ENCODE measurements around the gene H19.
A peak's percentile ranks its signal among the peaks of the same experiment; 100 is the strongest.

Gene H19

DNA sequence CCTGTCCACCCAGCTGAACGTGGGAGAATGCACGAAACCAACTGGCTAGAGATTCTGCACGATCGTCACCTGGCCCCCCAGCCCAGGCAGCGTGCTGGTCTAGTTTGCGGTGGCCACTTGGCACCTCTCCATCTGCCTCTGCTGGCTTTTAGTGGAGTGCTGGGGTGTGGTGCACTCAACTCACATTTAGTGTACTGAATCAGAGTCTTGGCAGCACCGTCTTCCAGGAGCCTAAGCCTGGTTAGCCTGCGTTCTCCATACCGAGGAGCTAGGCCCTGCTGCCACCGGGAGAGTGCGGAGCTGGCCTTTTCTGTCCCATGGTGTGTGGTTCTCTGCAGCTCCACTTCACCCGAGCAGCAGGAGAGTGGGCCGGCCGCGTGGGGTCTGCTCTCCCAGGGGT is 47.7 kb downstream of the H19 start:
- DNase-seq (ENCODE audit: low read depth), result no peak
- TF ChIP-seq, protein P1, sequence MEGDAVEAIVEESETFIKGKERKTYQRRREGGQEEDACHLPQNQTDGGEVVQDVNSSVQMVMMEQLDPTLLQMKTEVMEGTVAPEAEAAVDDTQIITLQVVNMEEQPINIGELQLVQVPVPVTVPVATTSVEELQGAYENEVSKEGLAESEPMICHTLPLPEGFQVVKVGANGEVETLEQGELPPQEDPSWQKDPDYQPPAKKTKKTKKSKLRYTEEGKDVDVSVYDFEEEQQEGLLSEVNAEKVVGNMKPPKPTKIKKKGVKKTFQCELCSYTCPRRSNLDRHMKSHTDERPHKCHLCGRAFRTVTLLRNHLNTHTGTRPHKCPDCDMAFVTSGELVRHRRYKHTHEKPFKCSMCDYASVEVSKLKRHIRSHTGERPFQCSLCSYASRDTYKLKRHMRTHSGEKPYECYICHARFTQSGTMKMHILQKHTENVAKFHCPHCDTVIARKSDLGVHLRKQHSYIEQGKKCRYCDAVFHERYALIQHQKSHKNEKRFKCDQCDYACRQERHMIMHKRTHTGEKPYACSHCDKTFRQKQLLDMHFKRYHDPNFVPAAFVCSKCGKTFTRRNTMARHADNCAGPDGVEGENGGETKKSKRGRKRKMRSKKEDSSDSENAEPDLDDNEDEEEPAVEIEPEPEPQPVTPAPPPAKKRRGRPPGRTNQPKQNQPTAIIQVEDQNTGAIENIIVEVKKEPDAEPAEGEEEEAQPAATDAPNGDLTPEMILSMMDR (IDR thresholded peaks at IDR 0.05; ENCODE audit: control insufficient read depth, extremely low read depth, insufficient read depth), result no peak
- no peak overlapping the region for H3K4me3 ChIP-seq (ENCODE audit: low read depth, low read length)

DNA sequence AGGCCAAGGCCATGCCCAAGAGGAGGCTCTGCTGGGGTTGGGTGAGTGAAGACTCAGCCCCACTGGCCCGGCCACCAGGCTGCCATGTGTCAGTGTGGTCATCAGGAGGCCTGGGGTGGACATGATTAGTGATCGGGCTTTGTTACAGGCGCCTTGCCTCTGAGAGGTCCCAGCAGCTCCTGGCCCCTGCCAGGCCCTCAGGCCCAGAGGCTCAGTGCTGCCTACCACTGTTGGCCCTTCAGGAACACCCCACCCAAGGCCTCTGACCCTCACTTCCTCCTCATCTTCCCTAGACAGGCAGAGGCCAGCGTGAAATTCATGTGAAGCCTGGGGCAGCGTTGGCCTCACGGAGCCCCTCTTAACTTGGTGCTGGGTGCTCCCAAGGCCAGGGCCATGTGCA is 48.3 kb downstream of the H19 start:
- no peak for DNase-seq (ENCODE audit: low read depth)
- TF ChIP-seq, protein P1 (IDR thresholded peaks at IDR 0.05; ENCODE audit: control insufficient read depth, extremely low read depth, insufficient read depth), result no peak
- no peak overlapping the region for H3K4me3 ChIP-seq (ENCODE audit: low read depth, low read length)

DNA sequence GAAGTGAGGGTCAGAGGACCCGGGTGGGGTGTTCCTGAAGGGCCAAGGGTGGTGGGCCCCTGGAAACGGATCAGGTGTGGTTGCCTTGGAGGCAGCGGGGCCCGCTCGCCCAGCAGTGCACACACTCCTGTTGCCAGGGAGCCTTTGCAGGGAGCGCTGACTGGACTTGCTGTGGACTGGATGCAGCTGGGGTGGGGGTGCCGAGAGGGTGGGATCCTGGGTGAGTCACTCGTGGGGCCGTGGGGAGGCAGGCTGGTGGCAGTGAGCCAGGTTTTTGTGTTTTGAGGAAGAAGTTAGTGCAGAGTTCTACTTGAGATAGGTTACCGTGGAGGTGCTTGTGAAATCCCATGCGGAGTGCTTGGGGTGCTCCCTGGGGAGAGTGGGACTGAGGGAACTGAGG is 49.3 kb downstream of the H19 start:
- TF ChIP-seq, protein P1 (IDR thresholded peaks at IDR 0.05; ENCODE audit: control insufficient read depth, extremely low read depth, insufficient read depth), result no peak
- H3K4me3 ChIP-seq (ENCODE audit: low read depth, low read length), result 0 out of 2 replicates have a peak overlapping the region, but pooled peaks have one; percentile 21
- DNase-seq (ENCODE audit: low read depth), result no peak

DNA sequence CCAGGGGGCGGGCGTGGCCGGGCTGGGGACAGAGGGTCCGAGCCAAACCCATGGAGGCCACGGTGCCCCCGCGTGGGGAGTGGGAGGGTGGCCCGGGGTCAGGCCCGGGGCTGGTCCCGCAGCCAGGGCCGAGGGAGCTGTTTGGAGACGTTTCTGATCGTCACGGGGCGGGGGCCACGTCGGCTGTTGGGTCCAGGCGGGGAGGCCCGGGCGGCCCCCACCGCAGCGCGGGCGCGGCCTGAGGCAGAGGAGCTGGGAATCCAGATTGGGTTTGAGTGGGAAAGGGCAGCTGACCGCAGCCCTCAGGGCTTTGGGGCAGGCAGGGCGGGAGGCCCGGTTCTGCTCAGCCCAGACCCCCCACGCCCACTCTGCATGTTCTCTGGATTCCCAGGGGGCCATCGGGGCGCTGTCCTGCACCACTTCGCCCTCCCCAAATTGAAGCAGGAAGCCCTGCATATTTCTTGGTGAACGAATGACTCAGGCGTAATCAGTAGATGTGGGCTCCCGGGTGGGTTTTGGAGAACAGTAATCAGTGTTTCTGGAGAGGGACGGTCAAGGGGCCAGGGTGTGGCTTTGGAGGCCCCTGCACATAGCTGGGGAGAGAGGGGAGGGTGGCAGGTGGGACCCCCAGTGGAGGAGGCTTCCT is 49.9 kb downstream of the H19 start:
- no peak for DNase-seq (ENCODE audit: low read depth)
- no peak overlapping the region for H3K4me3 ChIP-seq (ENCODE audit: low read depth, low read length)
- TF ChIP-seq, protein P1 (IDR thresholded peaks at IDR 0.05; ENCODE audit: control insufficient read depth, extremely low read depth, insufficient read depth), result no peak

DNA sequence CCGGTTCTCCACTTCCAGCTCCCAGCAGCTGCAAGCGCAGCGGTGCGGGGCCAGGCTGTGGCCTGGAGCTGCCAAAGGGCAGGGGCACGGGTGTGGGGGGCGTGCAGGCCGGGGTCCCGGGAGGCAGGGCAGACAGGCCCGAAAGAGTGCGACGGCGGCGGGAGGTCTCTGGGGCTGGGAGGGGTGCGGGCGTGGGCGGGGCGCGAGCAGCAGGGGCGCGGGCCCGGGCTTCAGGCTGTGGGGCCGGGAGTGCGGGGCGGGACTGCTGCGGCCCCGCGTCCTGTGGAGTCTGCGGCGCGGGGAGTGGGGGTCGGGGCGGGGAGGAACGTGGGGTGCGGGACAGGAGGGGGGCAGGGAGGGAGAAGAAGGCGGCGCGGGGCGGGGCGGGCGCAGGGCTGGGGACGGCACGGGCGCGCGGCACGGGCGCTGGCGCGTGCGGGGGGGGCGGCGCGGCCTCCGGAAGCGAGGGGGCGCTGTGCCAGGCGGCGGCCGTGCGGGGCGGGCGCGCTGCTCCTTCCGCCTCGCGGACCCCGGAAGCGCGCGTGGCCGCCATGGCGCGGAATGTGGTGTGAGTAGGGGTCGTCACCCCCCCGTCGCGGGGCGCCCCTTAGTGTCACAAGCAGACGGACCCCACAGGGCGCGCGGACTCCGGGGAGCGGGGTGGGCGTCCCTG is 50.7 kb downstream of the H19 start, which contains the start of gene MRPL23:
TSS of gene MRPL23 (plus strand) at position 521 of the 673 bp plus-strand sequence. CDS start at position 552, 31 bp downstream.
- no peak within 1 kb of the TSS for H3K4me3 ChIP-seq (ENCODE audit: low read depth, low read length)
- no peak for DNase-seq (ENCODE audit: low read depth)
- TF ChIP-seq, protein P1 (IDR thresholded peaks at IDR 0.05; ENCODE audit: control insufficient read depth, extremely low read depth, insufficient read depth), result no peak
